CD14-positive monocyte (primary cell): Measurements from ENCODE around the gene LAYN. TPM values are rescaled to one million over a fixed set of nuclear protein-coding genes. Genes with fewer than 3 reads are reported as not detected.
A peak's percentile ranks its signal among the peaks of the same experiment; 100 is the strongest.

ENCODE experiments used
- DNase-seq, 3 donors: peaks; one replicate each; pipeline ENCODE4 v3.0.0-alpha.2; 2011 to 2022
- H2AFZ ChIP-seq: 2 replicates; pipeline ENCODE4 v1.6.0; 2012; ENCODE audit warnings: mild to moderate bottlenecking, low read depth, low read length, inconsistent platforms; ENCODE audit not compliant: insufficient read depth, poor library complexity, severe bottlenecking
- H3K27ac ChIP-seq, 2 donors: 1 replicate in 1 of 2; 2 replicates in 1 of 2; pipeline ENCODE4 v1.5.1; 2012 to 2013; ENCODE audit warnings: low read length in 2 of 2, control low read depth in 1 of 2, inconsistent platforms in 1 of 2, low read depth in 1 of 2, mild to moderate bottlenecking in 1 of 2
- H3K27me3 ChIP-seq, 2 donors: one replicate each; pipeline versions ENCODE4 v1.6.0 to v1.6.1; 2011 to 2013; ENCODE audit warnings: low read length in 2 of 2; ENCODE audit not compliant: control insufficient read depth in 2 of 2, insufficient read depth in 2 of 2
- H3K36me3 ChIP-seq, 2 donors: replicated peaks in 1 of 2; 1 replicate in 1 of 2; 2 replicates in 1 of 2; pipeline versions ENCODE4 v1.5.1 to v1.6.1; 2012 to 2013; ENCODE audit warnings: low read length in 2 of 2, control low read depth in 1 of 2, inconsistent platforms in 1 of 2, mild to moderate bottlenecking in 1 of 2; ENCODE audit not compliant: insufficient read depth in 2 of 2, control insufficient read depth in 1 of 2
- H3K4me1 ChIP-seq, 2 donors: 1 replicate in 1 of 2; 2 replicates in 1 of 2; pipeline versions ENCODE4 v1.5.1 to v1.6.1; 2012 to 2013; ENCODE audit warnings: low read length in 2 of 2, control low read depth in 1 of 2, inconsistent platforms in 1 of 2, mild to moderate bottlenecking in 1 of 2, moderate library complexity in 1 of 2; ENCODE audit not compliant: insufficient read depth in 2 of 2, control insufficient read depth in 1 of 2
- H3K4me2 ChIP-seq: replicated peaks from 2 replicates; pipeline ENCODE3; 2012; ENCODE audit warnings: low read length, moderate library complexity, mild to moderate bottlenecking; ENCODE audit not compliant: poor library complexity, severe bottlenecking; ENCODE audit errors: extremely low read depth
- H3K4me3 ChIP-seq, 3 experiments: fragments of 200-600 bp in 1 of 3; sonication (generic) in 1 of 3; replicated peaks in 1 of 3; 1 replicate in 2 of 3; 2 replicates in 1 of 3; pipeline ENCODE4 v1.5.1; 2011 to 2013; ENCODE audit warnings: low read length in 3 of 3, mild to moderate bottlenecking in 3 of 3, control low read depth in 2 of 3, low read depth in 2 of 3, inconsistent platforms in 1 of 3, moderate library complexity in 1 of 3
- H3K79me2 ChIP-seq: 2 replicates; pipeline ENCODE4 v1.6.0; 2012; ENCODE audit warnings: mild to moderate bottlenecking, control low read depth, inconsistent platforms, low read length, moderate library complexity; ENCODE audit not compliant: insufficient read depth
- H3K9ac ChIP-seq: 2 replicates; pipeline ENCODE4 v1.6.0; 2017; ENCODE audit warnings: low read length, mild to moderate bottlenecking; ENCODE audit not compliant: insufficient read depth, poor library complexity, severe bottlenecking
- H3K9me3 ChIP-seq, 2 donors: replicated peaks in 1 of 2; 1 replicate in 1 of 2; 2 replicates in 1 of 2; pipeline versions ENCODE4 v1.5.1 to v1.6.1; 2012 to 2013; ENCODE audit warnings: low read length in 2 of 2, control low read depth in 1 of 2; ENCODE audit not compliant: control insufficient read depth in 1 of 2, insufficient read depth in 1 of 2
- H4K20me1 ChIP-seq: 2 replicates; pipeline ENCODE4 v1.6.0; 2012; ENCODE audit warnings: mild to moderate bottlenecking, low read length, control low read depth, moderate library complexity; ENCODE audit not compliant: insufficient read depth
- H3K27ac Mint-ChIP-seq, 7 donors: one replicate each; pipeline ENCODE4 v1.8.0; 2020; ENCODE audit warnings: mild to moderate bottlenecking in 7 of 7, mixed read lengths in 7 of 7, moderate library complexity in 6 of 7, inconsistent platforms in 2 of 7
- H3K27me3 Mint-ChIP-seq, 3 donors: one replicate each; pipeline ENCODE4 v1.8.0; 2021 to 2022; ENCODE audit warnings: low read depth in 3 of 3, mild to moderate bottlenecking in 3 of 3, mixed read lengths in 3 of 3, moderate library complexity in 3 of 3, inconsistent platforms in 1 of 3
- H3K36me3 Mint-ChIP-seq, 2 donors: one replicate each; pipeline ENCODE4 v1.8.0; 2020; ENCODE audit warnings: mixed read lengths in 2 of 2, inconsistent platforms in 1 of 2, mild to moderate bottlenecking in 1 of 2
- H3K4me1 Mint-ChIP-seq: one replicate; pipeline ENCODE4 v1.8.0; 2020; ENCODE audit warnings: mild to moderate bottlenecking, mixed read lengths
- H3K4me3 Mint-ChIP-seq, 2 donors: one replicate each; pipeline ENCODE4 v1.8.0; 2020; ENCODE audit warnings: mild to moderate bottlenecking in 2 of 2, mixed read lengths in 2 of 2, moderate library complexity in 1 of 2
- H3K9me3 Mint-ChIP-seq, 7 donors: one replicate each; pipeline ENCODE4 v1.8.0; 2020 to 2022; ENCODE audit warnings: mixed read lengths in 7 of 7, mild to moderate bottlenecking in 6 of 7, moderate library complexity in 6 of 7, inconsistent platforms in 2 of 7
- WGBS: methylation state at CpG from one replicate; pipeline ENCODE4 v1.1.5; 2013; ENCODE audit warnings: missing lambda C conversion rate; ENCODE audit not compliant: insufficient coverage; 5-methylcytosine and 5-hydroxymethylcytosine counted together
- intact Hi-C, 2 donors: fragments of 100-400 bp; cut with micrococcal nuclease; formaldehyde crosslinking; loops; one replicate each; pipeline versions ENCODE4 v1.15.0 to v1.15.1; 2023
- polyA plus RNA-seq, 3 donors: library from polyadenylated mRNA; depleted of rRNA in 1 of 3; unstranded in 2 of 3; stranded (reverse) in 1 of 3; fragments of 300-500 nt in 2 of 3; fragments of >200 nt in 1 of 3; fragmentation: Illumina TruSeq in 2 of 3; gene quantifications; 1 replicate in 2 of 3; 2 replicates in 1 of 3; pipeline ENCODE4 v1.2.3, GENCODE V29; 2012 to 2021
- TF ChIP-seq, protein P1 (sequence below): fragments of 200-600 bp; IDR thresholded peaks from one replicate; pipeline ENCODE4 v1.8.0; 2022; ENCODE audit warnings: antibody characterized with exemption, mild to moderate bottlenecking

Gene LAYN
- polyA plus RNA-seq, 3 donors = not detected

DNA sequence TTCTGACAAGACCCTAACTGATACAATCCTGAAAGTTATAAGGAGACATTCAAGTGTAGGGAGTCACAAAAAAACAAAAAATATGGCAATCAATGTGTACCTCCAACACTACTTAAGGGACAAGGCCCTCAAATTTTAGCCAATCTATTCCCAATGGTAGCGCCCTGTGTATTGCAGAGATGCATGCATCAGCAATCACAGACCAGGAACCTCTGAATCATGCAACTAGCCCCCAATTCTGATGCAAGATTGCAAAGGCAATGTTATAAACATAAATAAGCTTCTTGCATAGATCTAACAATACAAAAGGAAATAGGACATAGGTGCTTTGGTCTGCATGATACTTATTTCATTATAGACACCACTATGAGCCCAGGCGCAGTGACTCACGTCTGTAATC is 32.1 kb downstream of the LAYN start:
- TF ChIP-seq, protein P1, sequence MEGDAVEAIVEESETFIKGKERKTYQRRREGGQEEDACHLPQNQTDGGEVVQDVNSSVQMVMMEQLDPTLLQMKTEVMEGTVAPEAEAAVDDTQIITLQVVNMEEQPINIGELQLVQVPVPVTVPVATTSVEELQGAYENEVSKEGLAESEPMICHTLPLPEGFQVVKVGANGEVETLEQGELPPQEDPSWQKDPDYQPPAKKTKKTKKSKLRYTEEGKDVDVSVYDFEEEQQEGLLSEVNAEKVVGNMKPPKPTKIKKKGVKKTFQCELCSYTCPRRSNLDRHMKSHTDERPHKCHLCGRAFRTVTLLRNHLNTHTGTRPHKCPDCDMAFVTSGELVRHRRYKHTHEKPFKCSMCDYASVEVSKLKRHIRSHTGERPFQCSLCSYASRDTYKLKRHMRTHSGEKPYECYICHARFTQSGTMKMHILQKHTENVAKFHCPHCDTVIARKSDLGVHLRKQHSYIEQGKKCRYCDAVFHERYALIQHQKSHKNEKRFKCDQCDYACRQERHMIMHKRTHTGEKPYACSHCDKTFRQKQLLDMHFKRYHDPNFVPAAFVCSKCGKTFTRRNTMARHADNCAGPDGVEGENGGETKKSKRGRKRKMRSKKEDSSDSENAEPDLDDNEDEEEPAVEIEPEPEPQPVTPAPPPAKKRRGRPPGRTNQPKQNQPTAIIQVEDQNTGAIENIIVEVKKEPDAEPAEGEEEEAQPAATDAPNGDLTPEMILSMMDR = no peak
- Mint-ChIP-seq H3K36me3 (no peaks in the 10 kb centered on the region), H3K9me3 (no peaks in the 10 kb centered on the region), H3K27me3 (peaks cover 0 to 2% (median 0%) of the 10 kb centered on the region in 3 donors), H3K27ac (no peak overlapping the region), H3K4me3 (no peak overlapping the region), H3K4me1 (peaks cover 10% of the 10 kb centered on the region)
- no peaks in the 10 kb centered on the region for H3K9me3 ChIP-seq
- no peaks in the 10 kb centered on the region for H3K27me3 ChIP-seq
- no peak overlapping the region for H3K4me3 ChIP-seq
- no peak overlapping the region for H3K4me2 ChIP-seq
- no peak overlapping the region for H3K27ac ChIP-seq
- no peaks in the 10 kb centered on the region for H3K4me1 ChIP-seq
- no peaks in the 10 kb centered on the region for H3K79me2 ChIP-seq
- H2AFZ ChIP-seq = no peak overlapping the region
- no peak for DNase-seq
- H4K20me1 ChIP-seq = no peaks in the 10 kb centered on the region
- intact Hi-C loops = no loop called here
- no peak overlapping the region for H3K9ac ChIP-seq
- 100% methylated on average over 1 of the region's 3 CpGs for WGBS
- H3K36me3 ChIP-seq = no peaks in the 10 kb centered on the region

DNA sequence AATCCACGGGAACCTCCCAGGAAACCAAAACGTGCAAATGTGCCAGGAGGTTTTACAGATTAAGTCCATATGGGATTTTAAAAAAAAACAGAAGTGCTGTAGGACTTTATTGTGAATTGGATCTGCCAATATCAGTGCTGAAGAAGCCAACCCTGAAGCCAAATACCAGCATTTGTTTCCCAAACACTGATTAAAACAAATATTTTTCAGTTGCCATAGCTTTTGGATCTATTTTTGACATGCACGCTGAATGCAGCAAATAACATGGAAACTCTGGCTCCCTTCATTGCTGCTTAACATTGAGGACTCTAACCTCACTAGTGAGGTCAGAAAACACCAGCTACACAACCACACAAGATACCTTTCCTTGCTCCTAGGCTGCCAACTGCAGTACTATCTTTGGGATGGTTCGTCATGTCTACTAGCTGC is 33.3 kb downstream of the LAYN start:
- Histone ChIP-seq H3K4me1 (no peaks in the 10 kb centered on the region), H3K9me3 (no peaks in the 10 kb centered on the region), H3K36me3 (no peaks in the 10 kb centered on the region), H2AFZ (peak overlapping the region; percentile 43), H3K27me3 (no peaks in the 10 kb centered on the region), H3K4me2 (no peak overlapping the region), H4K20me1 (no peaks in the 10 kb centered on the region), H3K27ac (no peak overlapping the region), H3K4me3 (no peak overlapping the region), H3K79me2 (no peaks in the 10 kb centered on the region), H3K9ac (no peak overlapping the region)
- intact Hi-C loops = no loop called here
- H3K9me3 Mint-ChIP-seq = peaks cover 0 to 2% (median 0%) of the 10 kb centered on the region in 7 donors
- no peak overlapping the region for H3K27ac Mint-ChIP-seq
- 100% methylated on average over 1 of the region's 4 CpGs for WGBS
- no peaks in the 10 kb centered on the region for H3K36me3 Mint-ChIP-seq
- DNase-seq = no peak
- TF ChIP-seq, protein P1 = no peak
- H3K4me3 Mint-ChIP-seq = no peak overlapping the region
- H3K27me3 Mint-ChIP-seq = peaks cover 0 to 2% (median 0%) of the 10 kb centered on the region in 3 donors
- peaks cover 10% of the 10 kb centered on the region for H3K4me1 Mint-ChIP-seq
